Osteocyte (in vitro differentiated cells): ENCODE data around the gene GRID1. TPM values are rescaled to one million over a fixed set of nuclear protein-coding genes. Genes with fewer than 3 reads are reported as not detected.
A peak's percentile ranks its signal among the peaks of the same experiment; 100 is the strongest.
"Not testable (repeated sequence)": the region's sequence is repeated elsewhere in the genome, so short reads cannot be mapped to it uniquely, and the experiment has no call there.

Experiments
- DNase-seq: peaks from one replicate; pipeline ENCODE4 v3.0.0; 2021; ENCODE audit warnings: mixed read lengths; ENCODE audit not compliant: unreplicated experiment; ENCODE audit errors: extremely low spot score
- H3K27ac Mint-ChIP-seq: one replicate; pipeline ENCODE4 v1.8.0; 2021; ENCODE audit warnings: mild to moderate bottlenecking, mixed read lengths; ENCODE audit not compliant: unreplicated experiment
- H3K27me3 Mint-ChIP-seq: one replicate; pipeline ENCODE4 v1.8.0; 2021; ENCODE audit warnings: mixed read lengths; ENCODE audit not compliant: unreplicated experiment
- H3K36me3 Mint-ChIP-seq: one replicate; pipeline ENCODE4 v1.8.0; 2021; ENCODE audit warnings: mixed read lengths; ENCODE audit not compliant: unreplicated experiment
- H3K4me1 Mint-ChIP-seq: one replicate; pipeline ENCODE4 v1.8.0; 2021; ENCODE audit warnings: mixed read lengths; ENCODE audit not compliant: unreplicated experiment
- H3K4me3 Mint-ChIP-seq: one replicate; pipeline ENCODE4 v1.8.0; 2021; ENCODE audit warnings: mild to moderate bottlenecking, moderate library complexity, mixed read lengths; ENCODE audit not compliant: unreplicated experiment
- H3K9me3 Mint-ChIP-seq: one replicate; pipeline ENCODE4 v1.8.0; 2021; ENCODE audit warnings: mixed read lengths; ENCODE audit not compliant: unreplicated experiment
- CTCF ChIP-seq: fragments of 200-600 bp; sonication (generic); IDR thresholded peaks from 2 replicates; pipeline ENCODE4 v1.5.0; 2021; ENCODE audit warnings: antibody characterized with exemption, mild to moderate bottlenecking, moderate library complexity
- total RNA-seq: library from RNA; stranded (reverse); gene quantifications from 2 replicates; pipeline ENCODE4 v1.2.1, GENCODE V29; 2021

Gene GRID1
- total RNA-seq, 1 donor from 2014 or later: 0.11 TPM

- H3K9me3 Mint-ChIP-seq: no peaks in the 10 kb centered on the region
- no peak for DNase-seq
- no peaks in the 10 kb centered on the region for H3K27me3 Mint-ChIP-seq
- H3K4me3 Mint-ChIP-seq: no peak overlapping the region
- H3K27ac Mint-ChIP-seq: no peak overlapping the region
- no peaks in the 10 kb centered on the region for H3K36me3 Mint-ChIP-seq
- H3K4me1 Mint-ChIP-seq: no peaks in the 10 kb centered on the region
- TF ChIP-seq CTCF: no peak
Measured at GRCh38 chr10:85934586-85934985, 432.0 kb downstream of the GRID1 start.

DNA sequence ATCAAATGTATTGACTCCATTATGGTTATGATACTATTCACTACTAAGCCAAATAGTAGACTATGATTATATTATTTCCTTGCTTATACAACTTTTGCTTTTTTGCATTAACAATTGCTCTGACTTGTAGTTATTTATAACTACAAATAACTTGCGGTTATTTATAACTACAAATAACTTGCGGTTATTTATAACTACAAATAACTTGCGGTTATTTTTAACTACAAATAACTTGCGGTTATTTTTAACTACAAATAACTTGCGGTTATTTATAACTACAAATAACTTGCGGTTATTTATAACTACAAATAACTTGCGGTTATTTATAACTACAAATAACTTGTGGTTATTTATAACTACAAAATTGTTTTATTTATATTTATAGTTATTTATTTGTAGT lies 436.6 kb downstream of the GRID1 start:
- not testable (repeated sequence) for H3K27me3 Mint-ChIP-seq, DNase-seq, H3K9me3 Mint-ChIP-seq, H3K4me1 Mint-ChIP-seq, H3K4me3 Mint-ChIP-seq, H3K36me3 Mint-ChIP-seq, H3K27ac Mint-ChIP-seq

GRCh38 chr10:85927952-85928665 lies 438.5 kb downstream of the GRID1 start:
- Mint-ChIP-seq H3K27ac (no peak overlapping the region), H3K36me3 (no peaks in the 10 kb centered on the region)

GRCh38 chr10:85926986-85927385 lies 439.6 kb downstream of the GRID1 start:
- no peak overlapping the region for H3K4me3 Mint-ChIP-seq
- H3K27me3 Mint-ChIP-seq: no peaks in the 10 kb centered on the region
- no peaks in the 10 kb centered on the region for H3K4me1 Mint-ChIP-seq
- H3K9me3 Mint-ChIP-seq: no peaks in the 10 kb centered on the region
- TF ChIP-seq CTCF: no peak
- no peak overlapping the region for H3K27ac Mint-ChIP-seq
- H3K36me3 Mint-ChIP-seq: no peaks in the 10 kb centered on the region
- DNase-seq: peak; percentile 38

More at GRCh38 chr10:85927952-85928665, 438.5 kb downstream of the GRID1 start:
- Mint-ChIP-seq H3K27me3 (no peaks in the 10 kb centered on the region), H3K9me3 (no peaks in the 10 kb centered on the region), H3K4me1 (no peaks in the 10 kb centered on the region), H3K4me3 (no peak overlapping the region)
- peak; percentile 69 for DNase-seq
- no peak for TF ChIP-seq CTCF

- Mint-ChIP-seq H3K4me3 (no peak overlapping the region), H3K4me1 (no peaks in the 10 kb centered on the region), H3K9me3 (no peaks in the 10 kb centered on the region), H3K36me3 (no peaks in the 10 kb centered on the region), H3K27me3 (no peaks in the 10 kb centered on the region), H3K27ac (no peak overlapping the region)
- peak; percentile 48 for DNase-seq
- TF ChIP-seq CTCF: no peak
Measured at GRCh38 chr10:85926136-85926535, 440.5 kb downstream of the GRID1 start.
